22Rv1 (cell line): ENCODE results near the gene MOB3C.

Experiments used
- H3K27ac ChIP-seq: fragments of 450-650 bp; 2 replicates; pipeline ENCODE4 v1.5.1; 2017
- ZFX ChIP-seq: fragments of 450-650 bp; IDR thresholded peaks from 2 replicates; pipeline ENCODE4 v1.6.1; 2017; ENCODE audit warnings: antibody characterized with exemption, borderline replicate concordance
- TF ChIP-seq, protein P1 (sequence below): fragments of 450-650 bp; IDR thresholded peaks from 2 replicates; pipeline ENCODE4 v1.5.1; 2017; ENCODE audit warnings: mild to moderate bottlenecking

MOB3C gene

DNA sequence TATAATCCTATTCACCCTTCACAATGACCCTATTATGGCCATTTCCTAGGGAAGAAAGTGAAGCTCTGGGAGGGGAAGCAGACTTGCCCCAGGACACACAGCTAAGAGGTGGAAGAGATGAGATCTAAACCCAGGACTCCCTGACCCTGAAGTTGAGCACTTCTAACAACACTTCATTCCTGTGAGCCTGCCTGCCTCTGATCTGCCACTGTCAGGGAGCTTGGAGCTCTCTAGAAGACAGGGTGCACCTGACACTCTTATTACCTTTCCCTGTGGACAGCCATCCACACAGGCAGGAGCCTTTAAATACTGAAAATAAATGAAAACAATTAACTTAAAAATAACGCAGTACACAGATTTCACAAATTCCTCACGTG lies 13.1 kb downstream of the MOB3C start:
- peak overlapping the region; percentile 46; the same call in 1 of the 2 replicates for H3K27ac ChIP-seq
- TF ChIP-seq ZFX: no peak
- TF ChIP-seq, protein P1, sequence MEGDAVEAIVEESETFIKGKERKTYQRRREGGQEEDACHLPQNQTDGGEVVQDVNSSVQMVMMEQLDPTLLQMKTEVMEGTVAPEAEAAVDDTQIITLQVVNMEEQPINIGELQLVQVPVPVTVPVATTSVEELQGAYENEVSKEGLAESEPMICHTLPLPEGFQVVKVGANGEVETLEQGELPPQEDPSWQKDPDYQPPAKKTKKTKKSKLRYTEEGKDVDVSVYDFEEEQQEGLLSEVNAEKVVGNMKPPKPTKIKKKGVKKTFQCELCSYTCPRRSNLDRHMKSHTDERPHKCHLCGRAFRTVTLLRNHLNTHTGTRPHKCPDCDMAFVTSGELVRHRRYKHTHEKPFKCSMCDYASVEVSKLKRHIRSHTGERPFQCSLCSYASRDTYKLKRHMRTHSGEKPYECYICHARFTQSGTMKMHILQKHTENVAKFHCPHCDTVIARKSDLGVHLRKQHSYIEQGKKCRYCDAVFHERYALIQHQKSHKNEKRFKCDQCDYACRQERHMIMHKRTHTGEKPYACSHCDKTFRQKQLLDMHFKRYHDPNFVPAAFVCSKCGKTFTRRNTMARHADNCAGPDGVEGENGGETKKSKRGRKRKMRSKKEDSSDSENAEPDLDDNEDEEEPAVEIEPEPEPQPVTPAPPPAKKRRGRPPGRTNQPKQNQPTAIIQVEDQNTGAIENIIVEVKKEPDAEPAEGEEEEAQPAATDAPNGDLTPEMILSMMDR: no peak

DNA sequence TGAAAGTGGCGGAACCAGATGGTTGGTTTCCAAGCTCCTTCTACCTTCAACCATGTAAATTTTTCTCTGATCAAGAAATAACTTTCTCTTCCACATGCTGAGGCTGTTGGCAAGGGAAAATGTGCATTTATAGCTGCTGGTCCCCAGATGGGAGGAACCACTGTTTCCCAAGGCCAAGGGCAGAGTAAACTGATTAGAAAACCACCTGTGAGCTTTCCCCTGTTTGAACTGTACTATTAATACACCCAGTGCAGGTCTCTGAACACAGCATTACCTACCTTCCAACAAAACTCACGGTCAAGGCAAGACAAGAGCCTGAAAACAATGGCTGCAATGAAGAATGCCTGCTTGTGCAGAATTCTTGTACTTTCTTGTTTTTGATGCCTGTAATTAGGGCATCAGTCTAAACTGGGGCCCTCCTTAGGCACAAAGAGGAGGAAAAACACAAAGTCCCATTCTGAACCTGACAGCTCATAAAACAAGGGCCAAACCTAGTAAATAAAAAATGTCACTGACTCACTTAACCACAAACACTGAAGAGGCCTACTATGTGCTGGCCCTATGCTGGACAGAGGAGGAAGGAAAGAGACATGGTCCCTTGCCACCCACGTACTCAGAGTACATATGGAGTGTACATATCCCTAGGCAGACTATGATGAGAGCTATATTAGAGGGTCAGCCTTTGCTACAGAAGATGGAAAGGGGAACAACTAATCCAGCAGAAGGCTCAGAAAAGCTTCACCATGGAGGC lies 15.2 kb downstream of the MOB3C start:
- no peak for TF ChIP-seq ZFX
- TF ChIP-seq, protein P1: no peak
- H3K27ac ChIP-seq: no peak overlapping the region

DNA sequence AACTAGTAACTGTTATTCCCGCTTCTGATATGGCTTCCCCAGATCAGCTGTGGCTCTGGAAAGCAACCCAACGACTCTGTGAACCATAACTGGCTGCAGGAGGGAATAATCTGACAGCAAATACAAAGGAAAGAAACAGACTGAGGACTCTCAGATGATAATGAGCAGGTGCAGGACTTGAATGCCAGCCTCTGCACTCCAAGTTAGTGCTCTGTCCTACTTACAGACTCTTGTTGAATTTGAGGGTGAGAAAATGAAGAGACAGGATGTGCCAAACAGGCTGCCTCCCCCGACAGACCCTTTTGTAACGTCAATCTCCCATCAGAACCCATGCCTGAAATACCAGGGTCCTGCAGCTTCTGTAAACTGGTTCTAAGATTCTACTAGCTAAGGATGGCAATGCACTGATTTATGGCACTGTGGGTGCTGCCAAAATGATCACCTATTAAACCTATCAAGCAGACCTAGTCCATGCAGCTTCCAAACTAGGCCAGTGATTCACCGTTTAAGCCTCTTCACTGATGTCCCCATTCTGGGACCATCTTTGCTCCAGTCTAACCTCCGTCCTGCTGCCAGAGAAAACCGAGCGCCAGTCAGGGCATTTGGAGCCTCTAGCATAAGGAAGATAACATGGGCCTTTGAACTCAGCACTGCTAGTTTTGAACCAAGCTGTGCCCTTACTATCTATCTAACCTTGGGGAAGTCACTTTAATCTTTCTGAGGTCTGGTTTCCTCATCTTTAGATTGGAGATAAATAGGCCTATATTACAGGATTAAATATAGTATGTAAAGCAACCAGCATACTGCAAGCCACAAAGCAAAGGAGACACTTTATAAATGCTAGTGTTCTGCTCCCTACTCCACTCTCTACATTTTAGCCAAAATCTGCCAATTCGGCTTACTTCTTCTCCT lies 17.3 kb downstream of the MOB3C start:
- TF ChIP-seq, protein P1: no peak
- no peak for TF ChIP-seq ZFX
- no peak overlapping the region for H3K27ac ChIP-seq

DNA sequence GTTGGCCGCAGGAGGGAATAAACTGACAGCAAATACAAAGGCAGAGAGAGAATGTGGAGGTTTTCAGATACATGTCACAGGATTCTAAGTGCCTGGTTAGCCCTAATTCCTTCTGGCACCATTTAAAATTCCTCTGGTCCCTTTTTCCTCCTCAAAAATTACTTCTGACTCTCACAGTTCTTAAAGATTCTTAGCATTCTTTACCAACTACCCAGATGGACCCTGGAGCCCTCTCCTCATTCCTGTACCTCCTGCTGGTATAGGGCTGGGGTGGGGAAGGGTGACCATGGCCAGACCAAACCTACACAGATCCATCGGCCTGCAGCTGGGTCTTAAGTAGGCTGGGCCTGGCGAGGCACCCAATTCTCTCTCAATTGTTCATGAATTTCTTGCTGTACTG lies 19.8 kb downstream of the MOB3C start:
- TF ChIP-seq ZFX: no peak
- TF ChIP-seq, protein P1: no peak
- no peak overlapping the region for H3K27ac ChIP-seq

DNA sequence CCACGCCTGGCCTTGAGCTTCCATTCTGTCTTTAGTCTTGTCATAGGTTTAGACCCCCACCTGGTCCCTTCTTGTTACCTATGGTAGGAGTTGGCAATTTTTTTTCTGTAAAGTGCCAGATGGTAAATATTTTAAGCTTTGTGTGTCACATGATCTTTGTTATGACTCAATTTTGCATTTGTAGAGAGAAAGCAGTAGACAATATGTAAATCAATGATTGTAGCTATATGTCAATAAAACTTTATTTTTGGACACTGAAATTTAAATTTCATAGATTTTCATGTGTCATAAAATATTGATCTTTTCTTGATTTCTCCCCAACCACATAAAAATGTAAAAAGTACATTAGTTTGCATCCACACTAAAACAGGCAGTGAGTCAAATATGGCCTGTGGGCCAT lies 20.6 kb downstream of the MOB3C start:
- no peak overlapping the region for H3K27ac ChIP-seq
- TF ChIP-seq ZFX: no peak
- TF ChIP-seq, protein P1: no peak

DNA sequence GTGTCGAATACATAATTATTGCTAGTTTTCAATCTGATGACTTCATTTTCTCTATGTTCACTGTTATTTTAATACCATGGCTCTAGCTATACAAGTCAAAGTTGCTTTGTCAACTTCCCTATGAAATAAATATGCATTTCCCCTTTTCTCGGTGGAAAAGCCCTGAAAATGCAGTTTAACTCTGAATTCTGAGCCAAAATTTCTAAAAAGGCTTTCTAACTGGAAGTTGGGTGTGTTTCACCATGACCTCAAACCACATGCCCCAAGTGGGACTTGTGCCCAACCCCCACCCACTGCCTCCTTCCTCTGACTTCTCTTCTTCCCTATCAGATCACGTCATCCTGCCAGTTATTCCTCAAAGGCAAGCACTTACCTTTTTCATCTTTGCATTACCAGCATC lies 21.5 kb downstream of the MOB3C start:
- TF ChIP-seq, protein P1: no peak
- no peak for TF ChIP-seq ZFX
- no peak overlapping the region for H3K27ac ChIP-seq

DNA sequence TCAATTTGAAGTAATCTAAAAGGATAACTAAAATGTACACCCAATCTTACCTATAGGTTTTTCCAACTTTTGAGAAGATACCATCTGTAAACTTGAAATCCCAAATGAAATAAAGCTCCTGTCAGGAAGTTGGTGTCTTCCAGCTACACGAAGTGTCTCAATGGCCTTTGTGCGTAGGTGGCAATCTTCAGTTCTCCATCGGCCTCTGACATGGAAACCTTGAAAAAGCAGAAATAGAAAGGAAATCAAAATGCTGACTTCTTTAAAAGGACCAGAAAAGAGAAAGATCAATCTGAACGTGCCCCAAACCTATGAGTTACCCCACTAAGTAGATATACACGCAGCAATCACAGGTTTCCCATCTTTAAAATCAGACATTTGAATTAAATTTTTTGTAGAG lies 22.5 kb downstream of the MOB3C start:
- no peak overlapping the region for H3K27ac ChIP-seq
- TF ChIP-seq ZFX: no peak
- TF ChIP-seq, protein P1: no peak
